Hepatocyte (in vitro differentiated cells): ENCODE data around the gene TMEM204. TPM values are rescaled to one million over a fixed set of nuclear protein-coding genes. Genes with fewer than 3 reads are reported as not detected.

Experiments used
- DNase-seq: peaks from one replicate; pipeline ENCODE4 v3.0.0-alpha.2; 2016; ENCODE audit warnings: low spot score
- H2AFZ ChIP-seq: fragments of 200-600 bp; sonication (generic); 2 replicates; pipeline ENCODE4 v1.6.0; 2016; ENCODE audit warnings: antibody characterized with exemption, mild to moderate bottlenecking
- H3K27ac ChIP-seq: fragments of 200-600 bp; sonication (generic); 2 replicates; pipeline ENCODE4 v1.5.1; 2016; ENCODE audit warnings: mild to moderate bottlenecking
- H3K27me3 ChIP-seq: fragments of 200-600 bp; sonication (generic); 2 replicates; pipeline ENCODE4 v1.6.1; 2016
- H3K36me3 ChIP-seq: fragments of 200-600 bp; sonication (generic); replicated peaks from 2 replicates; pipeline ENCODE4 v1.5.1; 2016; ENCODE audit warnings: low read depth; ENCODE audit not compliant: insufficient read depth
- H3K4me1 ChIP-seq: fragments of 200-600 bp; sonication (generic); 2 replicates; pipeline ENCODE4 v1.5.1; 2016; ENCODE audit warnings: mild to moderate bottlenecking, moderate library complexity; ENCODE audit not compliant: insufficient read depth
- H3K4me2 ChIP-seq: fragments of 200-600 bp; sonication (generic); 2 replicates; pipeline ENCODE4 v1.6.0; 2016
- H3K4me3 ChIP-seq: fragments of 200-600 bp; sonication (generic); 2 replicates; pipeline ENCODE4 v1.5.1; 2016; ENCODE audit warnings: mild to moderate bottlenecking
- H3K79me2 ChIP-seq: fragments of 200-600 bp; sonication (generic); 2 replicates; pipeline ENCODE4 v1.6.0; 2017; ENCODE audit warnings: mild to moderate bottlenecking
- H3K9me2 ChIP-seq: fragments of 200-600 bp; sonication (generic); replicated peaks from 2 replicates; pipeline ENCODE4 v1.6.0; 2017; ENCODE audit warnings: mild to moderate bottlenecking; ENCODE audit not compliant: insufficient read depth
- H3K9me3 ChIP-seq: fragments of 200-600 bp; sonication (generic); 2 replicates; pipeline ENCODE4 v1.5.1; 2016; ENCODE audit warnings: low read depth, mild to moderate bottlenecking
- H4K20me1 ChIP-seq: fragments of 200-600 bp; sonication (generic); 2 replicates; pipeline ENCODE4 v1.6.0; 2016; ENCODE audit warnings: mild to moderate bottlenecking; ENCODE audit not compliant: insufficient read depth, poor library complexity, severe bottlenecking
- EZH2 ChIP-seq: fragments of 200-600 bp; sonication (generic); IDR thresholded peaks from 2 replicates; pipeline ENCODE4 v1.6.1; 2016; ENCODE audit warnings: antibody characterized with exemption, mild to moderate bottlenecking, borderline replicate concordance
- EZH2phosphoT487 ChIP-seq: fragments of 200-600 bp; sonication (generic); IDR thresholded peaks from one replicate; pipeline ENCODE4 v1.6.1; 2018; ENCODE audit warnings: antibody characterized with exemption, mild to moderate bottlenecking, low read depth, moderate library complexity; ENCODE audit not compliant: unreplicated experiment, severe bottlenecking
- WGBS: methylation state at CpG from one replicate; pipeline ENCODE4 v1.1.6; 2016; ENCODE audit warnings: low lambda C conversion rate; ENCODE audit errors: missing lambda C conversion rate; 5-methylcytosine and 5-hydroxymethylcytosine counted together
- polyA plus RNA-seq: library from polyadenylated mRNA; unstranded; fragments of >200 nt; fragmentation: Nextera tagmentation; extraction: Ambion mirVana; gene quantifications from 2 replicates; pipeline ENCODE4 v1.2.1, GENCODE V29; 2016
- total RNA-seq: library from RNA; depleted of rRNA; stranded (reverse); fragments of >200 nt; gene quantifications from 2 replicates; pipeline ENCODE4 v1.2.3, GENCODE V29; 2014
- TF ChIP-seq, protein P1 (sequence below): fragments of 200-600 bp; sonication (generic); IDR thresholded peaks from 2 replicates; pipeline ENCODE4 v1.5.1; 2016; ENCODE audit warnings: antibody characterized with exemption, mild to moderate bottlenecking; ENCODE audit not compliant: poor library complexity

TMEM204 gene
- total and polyA plus RNA-seq, 2 experiments from 2014 or later, result 2.7 to 5.4 TPM

DNA sequence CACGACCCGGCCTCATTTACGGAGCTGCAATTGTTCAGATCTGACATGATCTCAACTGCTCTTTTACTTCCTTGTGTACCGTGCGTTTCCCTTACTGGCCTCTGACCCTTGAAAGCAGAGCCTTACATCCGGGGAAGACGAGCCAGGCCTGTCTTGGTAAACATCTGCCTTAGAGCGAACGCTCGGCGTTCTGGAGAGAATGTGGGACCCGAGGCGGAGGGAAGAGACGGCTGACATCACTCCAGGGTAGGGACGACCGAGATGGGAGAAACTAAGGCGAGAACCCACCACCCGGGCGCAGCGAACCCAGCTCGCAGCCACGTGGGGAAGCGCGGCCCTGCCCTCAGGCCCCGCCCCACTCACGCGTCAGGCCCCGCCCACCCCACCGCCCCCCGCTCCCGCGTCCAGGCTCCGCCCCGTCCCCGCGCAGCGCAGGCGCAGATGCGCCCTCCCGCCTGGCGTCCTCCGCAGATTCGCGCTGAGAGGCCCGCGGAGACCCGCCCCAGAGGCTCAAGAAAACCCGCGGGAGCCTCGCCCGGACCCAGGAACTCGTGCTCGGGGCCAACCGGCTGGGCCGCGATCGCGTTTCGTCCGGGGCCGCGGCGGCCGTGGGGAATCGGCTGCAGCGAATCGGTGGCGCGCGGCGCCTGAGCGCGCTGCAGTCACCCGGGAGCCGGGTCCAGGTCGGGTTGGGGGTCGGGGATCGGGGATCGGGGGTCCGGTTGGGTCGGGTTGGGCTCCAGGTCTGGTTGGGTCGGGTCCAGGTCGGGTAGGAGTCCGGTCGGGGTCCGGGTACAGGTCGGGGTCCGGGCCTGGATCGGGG, 40.3 kb upstream of the TMEM204 start, which contains the start of gene TELO2:
Gene TELO2, plus strand, starts transcription at position 438 of the 823 bp plus-strand sequence. CDS start 922 bp downstream, outside the sequence.
- Histone ChIP-seq H3K4me1 (peaks cover 13% of the 10 kb centered on the region), H4K20me1 (no peaks in the 10 kb centered on the region), H3K27ac (peak within 1 kb of the TSS; percentile 95), H3K27me3 (no peaks in the 10 kb centered on the region), H3K9me2 (no peaks in the 10 kb centered on the region), H3K79me2 (peaks cover 17% of the 10 kb centered on the region), H3K4me3 (peak within 1 kb of the TSS; percentile 65), H3K4me2 (peak within 1 kb of the TSS; percentile 88), H2AFZ (peak within 1 kb of the TSS; percentile 91), H3K9me3 (no peaks in the 10 kb centered on the region), H3K36me3 (no peaks in the 10 kb centered on the region)
- TF ChIP-seq EZH2 (no peak), EZH2phosphoT487 (no peak)
- TF ChIP-seq, protein P1, sequence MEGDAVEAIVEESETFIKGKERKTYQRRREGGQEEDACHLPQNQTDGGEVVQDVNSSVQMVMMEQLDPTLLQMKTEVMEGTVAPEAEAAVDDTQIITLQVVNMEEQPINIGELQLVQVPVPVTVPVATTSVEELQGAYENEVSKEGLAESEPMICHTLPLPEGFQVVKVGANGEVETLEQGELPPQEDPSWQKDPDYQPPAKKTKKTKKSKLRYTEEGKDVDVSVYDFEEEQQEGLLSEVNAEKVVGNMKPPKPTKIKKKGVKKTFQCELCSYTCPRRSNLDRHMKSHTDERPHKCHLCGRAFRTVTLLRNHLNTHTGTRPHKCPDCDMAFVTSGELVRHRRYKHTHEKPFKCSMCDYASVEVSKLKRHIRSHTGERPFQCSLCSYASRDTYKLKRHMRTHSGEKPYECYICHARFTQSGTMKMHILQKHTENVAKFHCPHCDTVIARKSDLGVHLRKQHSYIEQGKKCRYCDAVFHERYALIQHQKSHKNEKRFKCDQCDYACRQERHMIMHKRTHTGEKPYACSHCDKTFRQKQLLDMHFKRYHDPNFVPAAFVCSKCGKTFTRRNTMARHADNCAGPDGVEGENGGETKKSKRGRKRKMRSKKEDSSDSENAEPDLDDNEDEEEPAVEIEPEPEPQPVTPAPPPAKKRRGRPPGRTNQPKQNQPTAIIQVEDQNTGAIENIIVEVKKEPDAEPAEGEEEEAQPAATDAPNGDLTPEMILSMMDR, result no peak
- 3% methylated on average over 55 of the region's 89 CpGs for WGBS
- DNase-seq, result peak; percentile 94

DNA sequence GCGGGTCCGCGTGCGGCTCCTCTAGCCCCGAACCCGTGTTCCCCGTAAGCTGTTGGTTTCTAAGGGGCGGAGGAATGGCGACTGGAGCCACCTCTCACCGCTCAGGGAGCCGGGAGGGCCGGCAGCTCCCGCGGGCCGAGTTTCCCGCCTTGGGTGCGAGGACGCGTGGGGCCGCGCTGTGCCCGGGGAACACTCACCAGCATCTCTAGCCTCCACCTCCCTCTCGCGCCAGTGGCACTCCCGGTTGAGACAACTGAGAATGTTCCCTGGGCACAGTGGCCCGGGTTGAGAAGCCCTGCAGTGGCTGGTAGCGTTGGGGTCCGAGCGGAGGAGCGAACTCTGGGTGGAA, 39.7 kb upstream of the TMEM204 start:
- no peak for TF ChIP-seq EZH2
- no peak for TF ChIP-seq EZH2phosphoT487
- TF ChIP-seq, protein P1, result no peak
- H3K9me3 ChIP-seq, result no peaks in the 10 kb centered on the region
- no peaks in the 10 kb centered on the region for H3K9me2 ChIP-seq
- peak overlapping the region; percentile 65 for H3K4me3 ChIP-seq
- WGBS, result 2% methylated on average over 20 of the region's 30 CpGs
- DNase-seq, result peak; percentile 35
- no peaks in the 10 kb centered on the region for H4K20me1 ChIP-seq
- peaks cover 13% of the 10 kb centered on the region for H3K4me1 ChIP-seq
- peak overlapping the region; percentile 88 for H3K4me2 ChIP-seq
- H3K79me2 ChIP-seq, result peaks cover 17% of the 10 kb centered on the region
- no peak overlapping the region for H3K27ac ChIP-seq
- peak overlapping the region; percentile 84 for H2AFZ ChIP-seq
- H3K36me3 ChIP-seq, result no peaks in the 10 kb centered on the region
- no peaks in the 10 kb centered on the region for H3K27me3 ChIP-seq

DNA sequence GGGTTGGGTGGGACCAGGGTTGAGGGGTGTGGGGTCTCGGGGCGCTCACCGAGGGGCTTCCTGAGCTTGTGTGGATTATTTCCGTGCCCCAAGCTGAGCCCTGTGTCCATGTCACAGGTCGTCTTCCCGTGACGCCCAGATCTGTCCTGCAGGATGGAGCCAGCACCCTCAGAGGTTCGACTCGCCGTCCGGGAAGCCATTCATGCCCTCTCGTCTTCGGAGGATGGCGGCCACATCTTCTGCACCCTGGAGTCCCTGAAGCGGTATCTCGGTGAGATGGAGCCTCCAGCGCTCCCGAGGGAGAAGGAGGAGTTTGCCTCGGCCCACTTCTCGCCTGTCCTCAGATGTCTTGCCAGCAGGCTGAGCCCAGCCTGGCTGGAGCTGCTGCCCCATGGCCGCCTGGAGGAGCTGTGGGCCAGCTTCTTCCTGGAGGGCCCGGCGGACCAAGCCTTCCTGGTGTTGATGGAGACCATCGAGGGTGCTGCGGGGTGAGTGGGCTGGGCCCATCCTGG, 39.3 kb upstream of the TMEM204 start:
- Histone ChIP-seq H4K20me1 (no peaks in the 10 kb centered on the region), H3K36me3 (no peaks in the 10 kb centered on the region), H3K27ac (no peak overlapping the region), H2AFZ (no peak overlapping the region), H3K9me2 (no peaks in the 10 kb centered on the region), H3K79me2 (peaks cover 17% of the 10 kb centered on the region), H3K4me3 (peak overlapping the region; percentile 65), H3K4me1 (peaks cover 13% of the 10 kb centered on the region), H3K27me3 (no peaks in the 10 kb centered on the region), H3K4me2 (peak overlapping the region; percentile 88), H3K9me3 (no peaks in the 10 kb centered on the region)
- TF ChIP-seq EZH2, result no peak
- TF ChIP-seq, protein P1, result peak; percentile 30
- TF ChIP-seq EZH2phosphoT487, result no peak
- 47% methylated on average over 20 of the region's 25 CpGs for WGBS
- peak; percentile 55 for DNase-seq
